H1 (cell line): Measurements from ENCODE around the gene TPPP. TPM values are rescaled to one million over a fixed set of nuclear protein-coding genes. Genes with fewer than 3 reads are reported as not detected.

ENCODE experiments used
- EP300 ChIP-seq, 2 experiments: IDR thresholded peaks; 1 replicate in 1 of 2; 2 replicates in 1 of 2; pipeline ENCODE4 v1.6.1; 2011 to 2012; ENCODE audit warnings: low read depth in 2 of 2, low read length in 2 of 2, mild to moderate bottlenecking in 2 of 2, borderline replicate concordance in 1 of 2, inconsistent platforms in 1 of 2, moderate library complexity in 1 of 2
- polyA plus RNA-seq, 7 experiments: library from polyadenylated mRNA; depleted of rRNA in 3 of 7; stranded (reverse) in 5 of 7; unstranded in 2 of 7; fragments of >200 nt in 5 of 7; fragments of 200-250 nt in 2 of 7; gene quantifications; 1 replicate in 5 of 7; 2 replicates in 1 of 7; 4 replicates in 1 of 7; pipeline versions ENCODE4 v1.2.1 to v1.2.3, GENCODE V29; 2011 to 2013; ENCODE audit warnings: missing spikeins in 2 of 7, mixed read lengths in 2 of 7
- total RNA-seq: library from RNA; stranded (reverse); fragmentation: NEBNext Ultra II Directional; extraction: Animal tissue kit (Norgen Biotek cat#: 25700); gene quantifications from 2 replicates; pipeline ENCODE4 v1.2.1, GENCODE V29; 2021

The TPPP gene
- total and polyA plus RNA-seq, 2 of the 8 experiments (the other 6 are each of a cell fraction or from before 2014, with no cell fraction given), result 0.36 to 0.93 TPM

DNA sequence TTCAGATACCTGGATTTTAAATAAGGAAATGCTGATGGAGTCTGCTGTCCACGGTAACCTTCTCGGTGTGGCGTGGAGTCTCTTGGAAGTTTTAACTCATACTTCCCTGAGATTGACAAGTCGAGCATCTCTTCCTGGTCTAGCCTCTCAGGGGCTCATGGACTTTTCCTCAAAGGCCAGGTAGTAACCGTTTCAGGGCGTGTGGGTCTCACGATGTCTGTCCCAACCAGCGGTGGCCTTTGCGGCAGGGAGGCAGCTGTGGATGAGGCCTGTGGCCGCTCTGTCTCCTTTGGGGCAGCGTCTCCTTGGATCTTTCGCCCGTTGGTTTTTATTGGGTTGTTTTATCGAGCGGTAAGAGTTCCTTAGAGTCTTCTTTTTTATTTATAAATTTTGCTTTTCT lies 48.2 kb downstream of the TPPP start (continued):
- TF ChIP-seq EP300 (IDR thresholded peaks at IDR 0.05; ENCODE audit: borderline replicate concordance in 1 of 2, low read depth in 2 of 2, low read length in 2 of 2), result no peak
